Measurements from ENCODE around the gene FPGS.

Gene FPGS

DNA sequence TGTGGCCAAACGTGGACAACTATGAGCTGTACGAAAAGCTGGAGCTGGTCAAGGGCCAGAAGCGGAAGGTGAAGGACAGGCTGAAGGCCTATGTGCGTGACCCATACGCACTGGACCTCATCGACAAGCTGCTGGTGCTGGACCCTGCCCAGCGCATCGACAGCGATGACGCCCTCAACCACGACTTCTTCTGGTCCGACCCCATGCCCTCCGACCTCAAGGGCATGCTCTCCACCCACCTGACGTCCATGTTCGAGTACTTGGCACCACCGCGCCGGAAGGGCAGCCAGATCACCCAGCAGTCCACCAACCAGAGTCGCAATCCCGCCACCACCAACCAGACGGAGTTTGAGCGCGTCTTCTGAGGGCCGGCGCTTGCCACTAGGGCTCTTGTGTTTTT, 13.5 kb upstream of the FPGS start:
- DNase-seq (ENCODE audit: low read depth) = no peak

DNA sequence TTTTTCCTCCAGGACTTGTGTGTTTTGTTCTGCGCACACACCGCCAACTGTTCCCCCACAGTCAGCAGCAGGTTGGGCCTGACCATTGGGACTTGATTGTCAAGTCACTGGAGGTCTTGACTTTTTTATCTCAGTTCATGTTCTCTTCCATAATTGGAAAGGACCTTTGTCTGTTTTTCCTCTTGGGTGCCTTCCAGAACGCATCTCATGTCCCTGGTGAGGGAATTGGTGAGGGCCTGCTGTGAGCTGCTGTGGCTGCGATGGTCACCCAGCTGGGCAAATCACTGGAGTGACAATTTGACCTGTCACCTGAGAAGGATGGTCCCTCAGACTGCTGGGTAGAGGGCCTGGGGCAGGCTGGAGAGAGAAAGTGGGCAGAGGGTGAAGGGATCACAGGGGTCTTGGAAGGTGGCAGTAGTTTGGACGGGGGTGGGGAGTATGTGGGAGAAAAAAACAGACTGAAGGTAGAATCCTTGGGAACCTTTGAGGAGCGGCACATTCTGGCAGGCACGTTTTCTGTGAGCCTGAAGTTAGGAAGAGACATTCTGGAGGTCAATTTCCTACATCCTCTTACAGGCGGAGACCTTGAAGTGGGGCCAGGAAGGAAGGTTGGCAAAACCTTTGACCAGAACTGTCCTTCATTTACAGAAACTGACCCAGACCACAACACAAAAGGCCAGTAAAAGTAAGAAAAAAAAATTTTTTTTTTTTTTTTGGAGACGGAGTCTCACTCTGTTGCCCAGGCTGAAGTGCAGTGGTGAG, 12.4 kb upstream of the FPGS start:
- DNase-seq (ENCODE audit: low read depth) = no peak

DNA sequence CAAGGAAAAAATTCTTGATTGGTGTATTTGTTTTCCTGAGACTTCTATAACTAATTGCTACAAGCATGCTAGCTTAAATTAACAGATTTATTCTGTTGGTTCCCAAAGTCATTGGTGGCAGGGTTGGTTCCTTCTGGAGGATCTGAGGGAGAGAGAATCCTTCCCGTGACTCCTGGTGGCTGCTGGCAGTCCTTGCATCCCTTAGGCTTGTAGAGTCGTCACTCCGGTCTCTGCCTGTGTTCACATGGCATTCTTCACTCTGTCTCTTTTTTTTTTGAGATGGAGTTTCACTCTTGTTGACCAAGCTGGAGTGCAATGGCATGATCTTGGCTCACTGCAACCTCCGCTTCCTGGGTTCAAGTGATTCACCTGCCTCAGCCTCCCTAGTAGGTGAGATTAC, 11.6 kb upstream of the FPGS start:
- DNase-seq (ENCODE audit: low read depth) = no peak

DNA sequence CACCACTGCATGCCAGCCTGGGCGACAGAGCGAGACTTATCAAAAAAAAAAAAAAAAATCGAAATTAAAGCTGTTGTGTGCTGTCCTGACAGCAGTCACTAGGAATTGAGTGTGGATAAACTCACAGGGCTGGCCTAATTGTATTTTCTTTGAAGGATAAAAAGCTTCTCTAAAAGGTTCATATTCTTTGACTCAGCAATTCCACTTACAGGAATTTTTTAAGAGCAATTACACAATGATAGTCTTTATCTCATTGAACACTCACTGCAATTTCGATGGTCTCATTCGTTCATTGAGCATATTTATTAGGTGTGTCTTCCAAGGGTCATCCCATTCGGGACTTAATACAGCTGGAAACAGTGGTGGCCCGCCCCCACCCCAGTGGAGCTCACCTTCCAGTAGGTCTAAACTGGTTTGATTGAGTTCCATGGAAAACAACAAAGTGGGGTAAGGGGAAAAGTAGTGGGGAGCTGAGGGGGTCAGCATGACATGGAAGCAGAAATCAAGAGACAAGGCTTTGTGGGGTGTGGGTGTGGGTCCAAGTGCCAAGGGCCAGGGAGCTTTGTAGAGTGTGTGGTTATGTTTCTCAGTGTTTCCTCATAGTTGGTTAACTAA, 10.2 kb upstream of the FPGS start:
- DNase-seq (ENCODE audit: low read depth) = no peak

DNA sequence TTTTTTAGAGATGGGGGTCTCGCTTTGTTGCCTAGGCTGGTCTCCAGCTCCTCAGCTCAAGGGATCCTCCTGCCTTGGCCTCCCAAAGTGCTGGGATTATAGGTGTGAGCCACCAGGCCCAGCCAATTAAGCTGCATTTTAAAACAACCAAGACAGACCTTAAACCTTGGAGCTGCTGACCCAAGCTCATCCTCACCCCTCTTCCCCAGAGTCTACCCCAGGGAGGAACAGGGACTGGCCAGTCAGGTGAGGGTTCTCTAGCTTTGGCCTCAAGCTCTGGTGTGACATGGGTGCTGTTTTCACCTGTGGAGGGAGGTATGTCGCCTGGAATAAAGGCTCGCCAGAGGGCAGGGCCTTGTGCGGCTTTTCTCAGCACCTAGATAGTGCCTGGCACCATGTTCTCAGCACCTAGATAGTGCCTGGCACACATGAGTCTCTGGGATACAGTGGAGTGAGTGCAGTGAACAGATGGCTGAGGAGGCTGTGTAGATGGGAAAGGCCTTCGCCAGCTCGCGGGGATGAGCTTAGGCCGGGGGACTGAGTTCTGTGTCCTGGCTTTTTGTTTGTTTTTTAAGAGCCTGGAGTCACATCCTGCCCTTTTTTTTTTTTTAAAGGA, 9.5 kb upstream of the FPGS start:
- DNase-seq (ENCODE audit: low read depth) = no peak

DNA sequence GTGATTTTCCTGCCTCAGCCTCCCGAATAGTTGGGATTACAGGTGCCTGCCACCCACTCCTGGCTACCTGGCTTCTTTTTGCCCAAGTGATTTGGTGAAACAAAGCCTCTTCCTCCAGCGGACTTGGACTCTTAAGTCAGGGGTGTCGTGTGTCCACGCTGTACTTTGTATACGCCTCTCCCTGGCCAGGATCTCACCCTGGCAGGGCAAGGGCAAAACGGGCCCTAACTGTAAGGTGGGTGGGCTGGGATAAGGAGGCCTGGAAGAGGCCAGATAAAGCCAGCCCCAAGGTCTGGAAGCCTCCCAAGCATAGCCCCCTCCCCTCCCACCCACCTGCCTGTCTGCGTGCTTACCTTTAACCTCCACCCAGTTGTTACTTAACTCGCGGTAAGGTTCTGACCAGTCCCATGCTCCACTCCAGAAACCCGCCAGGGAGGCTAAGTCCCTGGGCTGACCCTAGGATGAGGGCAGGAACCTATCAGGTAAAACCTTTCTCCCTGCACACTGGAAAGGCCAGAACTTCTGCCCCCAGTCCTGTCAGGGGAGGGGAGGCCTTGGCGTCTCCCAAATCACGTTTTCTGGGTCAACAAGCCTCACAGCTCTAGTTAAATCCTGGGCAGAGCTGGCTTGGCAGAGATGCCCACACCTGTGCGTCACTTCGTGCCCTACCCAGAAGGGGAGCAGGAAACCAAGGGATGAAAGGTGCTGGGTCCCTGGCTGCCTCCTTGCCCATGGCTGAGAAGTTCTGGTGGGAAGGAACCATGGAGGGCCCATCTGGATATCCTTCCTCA, 8.5 kb upstream of the FPGS start:
- no peak for DNase-seq (ENCODE audit: low read depth)

GRCh38 chr9:127796225-127796813, 6.4 kb upstream of the FPGS start:
- DNase-seq (ENCODE audit: low read depth) = no peak

DNA sequence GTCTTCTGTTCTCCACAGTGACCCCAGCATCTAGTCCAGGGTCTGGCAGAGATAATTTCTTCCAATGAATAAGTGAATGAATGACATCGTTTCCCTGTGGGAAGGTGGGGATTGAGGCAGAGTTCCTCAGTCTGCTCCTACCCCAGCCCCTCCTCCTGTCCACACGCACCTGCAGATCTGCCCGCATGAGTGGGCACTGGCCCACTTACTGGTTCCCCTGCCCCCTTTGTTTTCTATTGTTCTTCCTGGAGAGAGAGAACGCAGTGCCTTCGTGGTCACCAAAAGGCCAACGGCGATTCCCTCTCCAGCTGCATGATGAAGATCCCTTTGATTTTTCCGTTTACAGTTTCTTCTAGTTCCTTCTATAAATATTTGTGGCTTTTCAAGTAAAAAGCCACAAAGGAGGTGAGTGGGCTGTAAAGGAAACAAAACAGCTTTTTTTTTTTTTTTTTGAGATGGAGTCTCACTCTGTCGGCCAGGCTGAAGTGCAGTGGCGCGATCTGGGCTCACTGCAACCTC, 5.8 kb upstream of the FPGS start:
- DNase-seq (ENCODE audit: low read depth) = no peak

- DNase-seq (ENCODE audit: low read depth) = peak; percentile 31
Observed at GRCh38 chr9:127801955-127802575, 617 bp upstream of the FPGS start.

- peak; percentile 33 for DNase-seq (ENCODE audit: low read depth)
Observed at GRCh38 chr9:127803507-127804352, 1.0 kb downstream of the FPGS start.

GRCh38 chr9:127805620-127806019, 2.9 kb downstream of the FPGS start:
- no peak for DNase-seq (ENCODE audit: low read depth)

GRCh38 chr9:127806871-127807270, 4.2 kb downstream of the FPGS start:
- DNase-seq (ENCODE audit: low read depth) = no peak

- no peak for DNase-seq (ENCODE audit: low read depth)
Observed at GRCh38 chr9:127808347-127809001, 5.8 kb downstream of the FPGS start.

DNA sequence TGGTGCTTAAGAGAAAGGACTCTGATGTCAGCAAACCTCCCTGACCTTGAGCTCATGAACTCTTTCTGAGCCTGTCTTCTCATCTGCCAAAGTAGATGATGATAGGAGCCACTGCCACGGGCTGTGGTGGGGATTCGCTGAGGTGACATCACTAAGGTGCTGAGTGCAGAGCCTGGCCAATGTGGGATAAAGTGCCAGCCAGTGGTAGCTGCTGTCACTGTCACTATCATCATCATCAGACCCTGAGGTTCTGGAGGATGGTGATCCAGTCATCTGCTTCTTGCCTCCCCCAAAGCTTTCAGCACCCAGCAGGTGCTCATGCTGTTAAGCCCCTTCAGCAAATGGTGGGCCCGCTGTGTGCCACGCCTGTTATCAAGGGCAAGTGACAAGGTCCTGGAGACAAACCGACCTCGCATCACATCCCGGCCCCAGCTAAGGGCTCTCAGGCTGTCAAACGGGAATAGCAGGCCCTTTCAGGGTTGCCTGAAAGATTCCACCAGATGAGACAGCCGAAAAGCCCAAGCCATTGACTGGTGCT, 6.4 kb downstream of the FPGS start:
- no peak for DNase-seq (ENCODE audit: low read depth)

- no peak for DNase-seq (ENCODE audit: low read depth)
Observed at GRCh38 chr9:127809540-127810377, 7.1 kb downstream of the FPGS start.

GRCh38 chr9:127810378-127811187, 7.9 kb downstream of the FPGS start:
- no peak for DNase-seq (ENCODE audit: low read depth)

DNA sequence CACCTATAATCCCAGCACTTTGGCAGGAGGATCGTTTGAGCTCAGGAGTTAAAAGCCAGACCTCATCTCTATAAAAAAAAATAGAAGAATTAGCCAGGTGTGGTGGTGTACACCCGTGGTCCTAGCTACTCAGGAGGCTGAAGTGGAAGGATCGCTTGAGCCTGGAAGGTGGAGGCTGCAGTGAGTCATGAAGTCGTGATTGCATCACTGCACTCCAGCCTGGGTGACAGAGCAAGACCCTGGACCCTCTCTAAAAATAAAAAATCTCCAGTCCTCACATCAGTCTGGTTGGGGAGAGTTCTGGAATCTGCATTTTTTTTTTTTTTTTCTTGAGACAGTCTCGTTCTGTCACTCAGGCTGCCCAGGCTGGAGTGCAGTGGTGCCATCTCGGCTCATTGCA, 9.3 kb downstream of the FPGS start:
- DNase-seq (ENCODE audit: low read depth) = no peak

Measured in stromal cell of bone marrow (primary cell).